Heart left ventricle (tissue), 13 donors: ENCODE measurements around the gene HOXD12.

Source experiments
- POLR2A ChIP-seq, 2 donors: fragments of 450-650 bp; IDR thresholded peaks; one replicate each; pipeline ENCODE4 v1.6.1; 2017; ENCODE audit warnings: antibody characterized with exemption in 2 of 2, mild to moderate bottlenecking in 2 of 2, moderate library complexity in 2 of 2
- TF ChIP-seq, protein P1 (sequence below), 12 donors: fragments of 200-600 bp; sonication (generic) in 4 of 12; IDR thresholded peaks; one replicate each; pipeline versions ENCODE4 v1.5.0 to v1.8.0; 2018 to 2022; ENCODE audit warnings: antibody characterized with exemption in 12 of 12, mild to moderate bottlenecking in 5 of 12
- donor health status: ischemic (EF 13 %, LVEDD 7.1; RV severe dilation, severe dysfunction).
- donor health status: DM: no; HTN: yes; CAD: no.
- donor health status: DM: no; HTN: no; CAD: no.
- donor health status: ischemic (EF 25% LVEDD 6.9; RV normal size, moderate dysfunction).
- donor health status: ischemic (EF 25% LVEDD 5.7; RV mildly dilated, moderate dysfunction).
- donor health status: ischemic (EF 35%, LVEDD 5.7; RV mildly dilated, moderate dysfunction).
- donor health status: nonischemic (EF 11% LVEDD 7.7; RV severe dilation, severe dysfunction).
- donor health status: DM: yes; HTN: yes; CAD: no.
- donor health status: PGD.
- donor health status: ischemic (EF 29% LVEDD 5.4; RV normal size, mild dysfunction).
- donor health status: nonischemic (EF 23%, LVEDD 6.1; RV moderate dilation, normal function).

GRCh38 chr2:176085861-176086771 lies 13.5 kb upstream of the HOXD12 start:
- TF ChIP-seq POLR2A (IDR thresholded peaks at IDR 0.05), result no peak
- TF ChIP-seq, protein P1, sequence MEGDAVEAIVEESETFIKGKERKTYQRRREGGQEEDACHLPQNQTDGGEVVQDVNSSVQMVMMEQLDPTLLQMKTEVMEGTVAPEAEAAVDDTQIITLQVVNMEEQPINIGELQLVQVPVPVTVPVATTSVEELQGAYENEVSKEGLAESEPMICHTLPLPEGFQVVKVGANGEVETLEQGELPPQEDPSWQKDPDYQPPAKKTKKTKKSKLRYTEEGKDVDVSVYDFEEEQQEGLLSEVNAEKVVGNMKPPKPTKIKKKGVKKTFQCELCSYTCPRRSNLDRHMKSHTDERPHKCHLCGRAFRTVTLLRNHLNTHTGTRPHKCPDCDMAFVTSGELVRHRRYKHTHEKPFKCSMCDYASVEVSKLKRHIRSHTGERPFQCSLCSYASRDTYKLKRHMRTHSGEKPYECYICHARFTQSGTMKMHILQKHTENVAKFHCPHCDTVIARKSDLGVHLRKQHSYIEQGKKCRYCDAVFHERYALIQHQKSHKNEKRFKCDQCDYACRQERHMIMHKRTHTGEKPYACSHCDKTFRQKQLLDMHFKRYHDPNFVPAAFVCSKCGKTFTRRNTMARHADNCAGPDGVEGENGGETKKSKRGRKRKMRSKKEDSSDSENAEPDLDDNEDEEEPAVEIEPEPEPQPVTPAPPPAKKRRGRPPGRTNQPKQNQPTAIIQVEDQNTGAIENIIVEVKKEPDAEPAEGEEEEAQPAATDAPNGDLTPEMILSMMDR (IDR thresholded peaks at IDR 0.05), result peak in 11 of 12 donors; percentile 14 to 57 (median 44)
